HG03432 (cell line): ENCODE measurements around the gene NTN5.
A peak's percentile ranks its signal among the peaks of the same experiment; 100 is the strongest.
"Not testable (repeated sequence)": the region's sequence is repeated elsewhere in the genome, so short reads cannot be mapped to it uniquely, and the experiment has no call there.

Experiments
- ATAC-seq: cut with Tn5 transposase; IDR thresholded peaks from one replicate; pipeline ENCODE4 v1.9.1; 2021; ENCODE audit warnings: mild to moderate bottlenecking, moderate library complexity; ENCODE audit not compliant: unreplicated experiment

Gene NTN5

DNA sequence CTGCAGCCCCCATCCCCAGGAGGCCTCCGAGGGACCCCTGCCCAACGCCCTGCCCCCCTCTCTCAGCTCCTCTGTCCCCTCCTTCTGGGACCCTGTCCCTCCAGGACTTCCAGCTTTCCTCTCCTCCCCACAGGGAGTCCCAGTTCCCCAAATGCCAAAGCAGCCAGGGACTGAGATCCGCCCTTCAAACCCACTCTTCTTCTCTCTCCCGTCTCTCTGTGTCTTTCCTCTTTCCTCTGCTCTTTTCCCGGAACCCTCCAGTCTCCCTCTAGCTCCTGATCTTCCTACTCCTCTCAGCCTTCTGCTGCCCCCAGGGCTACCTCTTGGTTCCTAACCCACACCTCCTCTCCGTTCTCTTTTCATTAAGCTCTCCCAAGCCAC lies 27.2 kb downstream of the NTN5 start:
- no peak for ATAC-seq

DNA sequence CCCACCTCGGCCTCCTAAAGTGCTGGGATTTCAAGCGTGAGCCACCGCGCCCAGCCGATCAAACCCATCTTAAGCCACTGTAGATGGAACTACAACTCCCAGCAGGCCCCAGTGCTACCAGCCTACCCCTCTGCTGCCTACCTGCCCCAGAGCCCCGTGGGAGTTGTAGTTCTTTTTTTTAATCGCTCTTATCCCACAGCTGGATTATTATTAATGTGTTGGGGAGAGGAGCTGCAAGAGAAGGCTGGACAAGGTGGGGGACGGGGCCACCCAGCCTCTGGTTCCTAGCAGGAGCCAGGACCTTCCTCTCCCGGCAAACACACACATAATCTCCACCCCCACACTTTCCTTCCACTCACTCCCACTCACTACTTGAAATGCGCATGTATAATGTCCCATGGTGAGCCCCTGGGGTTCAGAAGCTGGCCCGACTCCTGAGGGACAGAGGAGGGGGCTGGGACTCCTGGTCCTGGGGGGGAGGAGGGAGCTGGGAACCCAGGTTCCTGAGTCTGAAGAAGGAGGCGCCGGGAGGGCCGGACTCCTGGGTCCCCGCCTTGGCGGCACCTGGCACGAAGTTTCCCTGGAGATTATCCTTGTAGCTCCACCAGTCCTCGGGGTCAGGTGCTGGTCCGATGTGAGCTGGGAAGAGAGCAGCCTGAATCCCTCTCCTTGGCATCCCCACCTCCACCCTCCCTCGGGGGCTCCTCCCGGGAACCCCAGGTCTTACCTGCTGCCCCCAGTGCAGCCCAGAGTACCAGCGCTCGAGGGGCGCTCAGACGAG lies 27.8 kb downstream of the NTN5 start:
- ATAC-seq, result no peak

DNA sequence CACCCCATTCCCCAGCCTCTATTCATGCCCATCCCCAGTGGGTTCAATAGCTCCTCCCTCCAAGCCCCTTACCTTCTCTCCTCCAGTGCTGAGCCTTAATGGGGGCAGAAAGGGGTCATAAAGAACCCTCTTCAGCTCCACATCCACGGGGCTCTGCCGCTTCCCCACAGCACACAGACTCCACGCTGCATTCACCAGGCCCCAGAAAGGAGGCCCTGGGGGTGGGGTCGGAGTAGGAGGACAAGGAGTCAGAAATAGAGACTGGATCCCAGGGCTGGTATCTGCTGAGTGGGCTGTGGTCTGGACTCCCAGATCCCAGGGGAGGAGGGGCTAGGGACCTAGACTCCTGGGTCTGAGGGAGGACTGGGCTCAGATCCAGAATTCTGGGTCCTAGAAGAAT lies 28.5 kb downstream of the NTN5 start:
- no peak for ATAC-seq

DNA sequence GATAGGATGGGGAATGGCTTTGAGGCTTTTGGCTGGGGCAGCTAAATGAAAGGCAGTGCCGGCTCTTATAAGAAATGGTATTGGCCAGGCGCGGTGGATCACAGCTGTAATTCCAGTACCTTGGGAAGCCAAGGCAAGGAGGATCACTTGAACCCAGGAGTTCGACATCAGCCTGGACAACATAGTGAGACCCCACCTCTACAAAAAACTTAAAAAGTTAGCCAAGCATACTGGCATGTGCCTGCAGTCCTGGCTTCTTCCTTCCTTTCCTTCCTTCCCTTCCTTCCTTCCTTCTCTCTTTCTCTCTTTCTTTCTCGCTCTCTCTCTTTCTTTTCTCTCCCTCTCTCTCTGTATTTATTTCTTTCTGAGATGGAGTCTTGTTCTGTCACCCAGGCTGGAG lies 30.0 kb downstream of the NTN5 start:
- no peak for ATAC-seq

DNA sequence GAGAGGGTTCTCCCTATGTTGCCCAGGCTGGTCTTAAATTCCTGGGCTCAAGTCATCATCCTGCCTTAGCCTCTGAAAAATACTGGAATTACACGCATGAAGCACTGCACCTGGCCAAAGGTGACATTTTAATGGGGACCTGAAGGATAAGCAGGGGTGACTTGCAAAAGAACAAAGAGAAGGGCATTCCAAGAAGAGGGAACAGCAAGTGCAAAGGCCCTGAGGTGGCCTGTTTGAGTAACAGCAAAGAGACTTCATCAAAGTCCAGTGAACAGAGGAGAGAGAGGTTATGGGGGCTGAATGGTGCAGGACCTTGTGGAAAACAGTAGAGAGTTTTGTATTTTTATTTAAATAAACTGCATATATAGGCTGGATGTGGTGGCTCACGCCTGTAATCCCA lies 31.0 kb downstream of the NTN5 start:
- no peak for ATAC-seq

DNA sequence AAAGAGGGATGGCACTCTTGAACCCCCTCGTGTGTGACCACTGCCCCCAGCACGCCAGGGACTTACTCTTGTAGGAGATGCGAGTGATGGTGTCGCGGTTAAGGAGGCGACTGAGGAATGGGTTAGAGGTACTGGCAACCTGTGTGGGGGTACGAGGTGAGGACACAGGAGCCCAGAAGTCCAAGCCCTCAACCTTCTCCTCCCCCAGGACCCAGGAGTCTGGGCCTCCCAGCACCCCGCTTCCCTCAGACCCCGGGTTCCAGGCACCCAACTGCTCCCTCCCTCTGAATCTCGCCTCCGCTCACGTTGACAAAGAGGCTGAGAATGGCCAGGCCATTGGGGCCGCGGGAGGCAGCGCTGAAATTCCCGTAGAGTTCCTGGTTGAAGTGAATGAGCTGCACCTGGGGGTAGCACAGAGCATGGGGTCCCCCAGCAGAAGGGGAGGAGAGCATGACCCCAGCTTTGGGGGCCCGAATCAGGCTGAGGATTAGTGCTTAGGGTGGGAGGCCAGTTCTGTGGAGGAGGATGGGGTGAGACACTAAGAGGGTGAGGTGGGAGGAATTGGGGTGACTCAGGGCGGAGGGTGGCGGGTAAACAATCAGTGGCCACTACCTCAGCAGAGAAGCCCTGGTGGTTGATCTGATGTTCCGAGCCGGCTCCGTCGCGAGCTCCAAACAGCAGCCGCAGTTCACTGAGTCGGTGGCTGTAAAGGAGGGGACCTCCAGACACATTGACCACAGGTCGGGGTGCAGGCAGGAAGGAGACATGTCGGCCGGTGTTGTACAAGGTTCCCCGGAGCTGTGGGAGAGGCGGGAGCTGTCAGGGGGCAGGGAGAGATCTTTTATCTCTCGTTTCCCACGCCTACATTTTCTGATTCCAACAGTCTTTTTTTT lies 33.1 kb downstream of the NTN5 start:
- ATAC-seq, result no peak

DNA sequence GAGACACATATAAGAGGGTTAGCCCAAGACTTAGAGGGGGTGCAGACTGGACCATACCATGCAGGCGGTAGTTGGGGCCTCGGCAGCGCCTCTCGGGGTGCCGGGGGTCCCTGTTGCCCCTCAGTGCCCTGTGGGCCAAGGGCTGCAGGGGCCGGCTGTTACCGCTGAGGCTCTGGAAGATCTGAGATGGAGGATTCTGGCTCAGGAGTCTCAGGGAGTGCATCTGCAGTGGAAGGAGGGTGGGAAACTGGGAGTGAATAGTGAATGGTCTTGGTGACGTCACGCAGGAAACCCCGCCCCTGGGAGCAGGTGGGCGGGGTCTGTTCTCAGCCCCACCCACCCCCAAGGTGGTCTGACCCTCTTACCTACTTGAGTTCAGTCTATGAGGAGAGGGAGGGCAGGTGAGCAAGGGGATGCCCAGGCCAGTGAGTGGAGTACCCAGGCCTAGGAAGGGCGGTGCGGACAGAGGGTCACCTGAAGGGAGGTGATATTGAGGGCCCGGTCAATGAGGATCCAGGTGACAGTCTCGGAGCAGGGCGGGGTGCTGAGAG lies 33.9 kb downstream of the NTN5 start:
- ATAC-seq, result no peak

DNA sequence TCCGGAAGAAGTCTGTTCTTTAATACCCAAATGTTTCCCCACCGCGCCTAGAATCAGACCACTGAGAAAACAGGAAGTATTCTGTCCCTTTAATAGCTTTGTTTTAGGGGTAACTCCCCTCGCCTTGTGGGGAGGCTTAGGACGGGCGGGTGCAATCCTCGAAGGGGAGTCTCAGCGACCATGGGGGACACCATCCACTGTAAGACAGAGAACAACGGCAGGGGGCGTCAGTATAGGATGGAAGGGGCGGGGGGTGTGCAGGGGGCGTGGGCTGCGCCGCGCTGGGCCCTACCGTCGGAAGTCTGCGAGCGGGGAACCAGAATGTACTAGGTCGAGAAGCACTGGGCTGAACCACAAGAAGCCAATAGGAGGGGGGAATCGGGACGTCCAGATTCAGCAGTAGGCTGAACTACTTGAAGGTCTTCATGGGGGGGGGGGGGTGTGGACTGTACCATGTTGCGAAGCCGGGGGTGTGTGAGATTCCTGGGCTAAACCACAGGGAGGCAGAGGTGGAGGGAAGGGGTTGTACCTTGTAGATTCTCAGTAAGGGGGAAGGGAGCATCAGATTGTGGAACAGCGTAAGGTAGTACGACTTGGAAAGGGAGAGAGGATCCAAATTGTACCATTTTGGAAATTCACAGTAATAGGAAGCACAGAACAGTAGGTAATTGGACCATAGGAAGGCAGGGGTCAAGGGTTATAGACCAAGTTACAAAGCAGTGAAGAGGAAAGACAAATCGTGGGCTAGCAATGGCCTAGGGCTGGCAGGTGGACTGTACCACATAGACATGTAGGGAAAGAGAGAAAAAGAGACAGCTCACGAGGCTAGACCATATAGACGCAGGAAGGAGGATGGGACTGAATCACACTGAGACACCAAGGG lies 34.6 kb downstream of the NTN5 start:
- peak; percentile 13 for ATAC-seq

DNA sequence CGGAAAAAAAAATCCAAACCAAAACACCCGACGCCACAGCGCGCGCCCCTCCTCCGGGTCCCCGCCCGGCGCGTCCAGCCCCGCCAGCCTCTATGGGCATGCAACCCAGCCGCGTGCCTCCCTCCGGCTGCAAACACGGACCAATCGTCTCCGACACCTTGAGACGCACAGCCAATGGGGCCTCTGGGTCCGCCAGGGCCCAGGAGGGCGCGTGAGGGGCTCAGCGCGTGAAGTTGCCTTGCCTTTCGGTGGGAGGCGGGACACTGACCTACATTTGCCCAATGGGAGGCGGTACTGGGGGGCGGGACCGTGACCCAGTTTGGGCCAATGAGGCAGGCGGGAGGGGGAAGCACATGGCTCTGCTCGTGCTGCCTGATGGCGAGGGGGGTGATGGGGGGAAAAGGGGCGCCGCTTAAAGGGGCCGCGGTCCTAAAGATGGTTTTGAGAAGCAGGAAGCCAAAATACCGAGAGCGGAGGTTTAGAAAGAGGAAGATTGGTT lies 35.3 kb downstream of the NTN5 start:
- peak; percentile 75 for ATAC-seq

DNA sequence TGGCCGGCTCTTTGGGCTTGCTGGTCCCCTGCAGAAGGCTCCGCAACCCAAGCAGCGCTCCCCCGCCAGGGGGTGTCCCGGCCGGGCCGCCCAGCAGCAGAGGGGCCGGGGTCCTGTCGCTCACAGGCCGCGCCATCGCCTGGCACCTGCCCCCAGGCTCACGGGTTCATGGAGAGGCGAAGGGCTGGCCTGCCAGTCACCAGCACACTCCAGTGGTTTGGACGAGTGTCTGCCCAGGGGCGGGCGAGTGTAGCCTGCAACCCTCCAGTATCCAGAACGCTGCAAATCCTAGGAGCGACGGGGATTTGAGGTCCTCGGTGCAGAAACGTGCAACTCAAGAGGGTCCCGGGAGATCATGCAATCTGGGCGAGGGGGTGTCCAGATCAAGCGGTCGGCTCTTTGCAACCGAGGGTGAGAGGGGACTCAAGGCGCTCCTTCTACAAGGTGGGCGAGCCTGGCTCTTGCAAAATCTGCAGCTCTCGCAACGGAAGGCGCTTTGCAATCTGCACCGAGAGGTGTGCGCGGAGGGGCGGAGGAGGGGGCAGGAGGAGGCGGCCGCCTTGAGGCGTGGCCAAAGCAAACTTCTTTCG lies 35.9 kb downstream of the NTN5 start, which contains the start of gene DBP:
Gene DBP (minus strand): TSS at position 521 of the 590 bp plus-strand sequence. CDS start 385 bp downstream, at position 136.
- ATAC-seq, result peak; percentile 0

DNA sequence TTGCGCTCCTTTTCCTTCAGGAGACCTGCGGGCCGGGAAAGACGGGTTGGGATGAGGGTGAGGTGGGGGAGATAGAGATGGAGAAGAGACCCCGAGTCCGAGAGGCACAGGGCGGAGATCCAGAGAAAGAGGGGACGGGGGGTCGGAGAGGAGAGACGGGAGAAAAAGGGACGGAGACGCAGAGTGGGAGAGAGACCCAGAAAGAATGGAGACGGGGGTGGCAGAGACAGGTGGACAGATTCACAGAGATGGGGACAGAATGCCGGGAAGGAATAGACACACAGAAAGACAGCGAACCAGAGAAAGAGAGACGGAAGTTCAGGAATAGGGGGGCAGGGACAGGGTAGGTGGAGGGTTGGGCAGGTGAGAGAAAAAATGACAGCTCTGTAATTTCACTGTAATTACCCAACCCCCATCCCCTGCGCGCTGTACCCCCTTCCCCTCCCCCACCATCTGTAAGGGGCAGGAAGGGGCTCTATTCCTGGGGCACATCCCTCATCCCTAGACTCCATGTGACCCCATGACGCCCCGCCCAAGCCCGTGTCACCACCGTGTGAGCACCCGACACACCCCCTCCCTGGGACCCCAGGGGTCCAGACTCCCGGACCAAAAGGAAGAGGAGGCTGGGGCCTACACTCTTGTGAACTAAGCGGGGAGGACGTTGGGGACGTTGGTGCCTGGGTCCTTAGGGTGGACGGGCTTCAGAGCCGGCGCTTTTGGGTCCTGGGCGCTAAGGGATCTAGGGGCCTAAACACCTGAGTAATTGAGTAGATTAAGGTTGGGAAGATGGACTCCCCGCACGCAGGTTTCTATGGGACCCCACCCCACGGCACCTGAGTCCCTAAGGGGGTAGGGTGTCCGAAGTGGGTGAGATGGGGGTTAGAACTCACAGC lies 36.6 kb downstream of the NTN5 start:
- ATAC-seq, result no peak

DNA sequence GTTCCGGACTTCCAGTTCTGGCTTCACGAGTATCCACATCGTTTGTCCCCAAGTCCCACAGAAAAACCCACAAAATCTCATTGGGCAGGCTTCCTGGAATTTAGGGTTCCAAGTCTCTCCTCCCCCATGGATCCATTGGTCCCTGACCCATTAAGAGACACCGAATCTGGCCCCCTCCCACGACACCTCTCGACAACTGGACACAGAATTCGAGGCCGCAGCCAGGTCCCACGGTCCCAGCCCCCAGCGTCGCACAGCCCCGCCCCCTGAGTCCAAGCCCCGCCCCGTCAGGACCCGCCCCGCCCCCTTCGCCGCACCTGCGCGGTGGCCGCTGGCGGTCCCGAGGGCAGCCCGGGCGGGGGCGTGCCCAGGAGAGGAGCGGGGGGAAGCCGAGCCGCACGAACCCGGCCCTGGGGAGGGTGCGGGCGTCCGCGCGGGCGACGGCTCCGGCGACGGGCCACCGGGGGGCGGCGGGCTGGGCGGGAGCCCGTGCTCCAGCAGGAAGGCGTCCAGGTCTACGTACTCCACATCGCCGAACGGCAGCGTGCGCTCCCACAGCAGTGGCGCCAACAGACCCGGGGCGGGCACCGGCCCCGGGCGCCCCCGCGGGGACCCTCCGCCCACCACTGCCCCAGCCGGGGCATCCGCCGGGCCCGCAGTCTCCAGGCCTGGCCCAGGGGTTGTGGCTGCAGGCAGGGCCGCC lies 37.4 kb downstream of the NTN5 start:
- no peak for ATAC-seq

DNA sequence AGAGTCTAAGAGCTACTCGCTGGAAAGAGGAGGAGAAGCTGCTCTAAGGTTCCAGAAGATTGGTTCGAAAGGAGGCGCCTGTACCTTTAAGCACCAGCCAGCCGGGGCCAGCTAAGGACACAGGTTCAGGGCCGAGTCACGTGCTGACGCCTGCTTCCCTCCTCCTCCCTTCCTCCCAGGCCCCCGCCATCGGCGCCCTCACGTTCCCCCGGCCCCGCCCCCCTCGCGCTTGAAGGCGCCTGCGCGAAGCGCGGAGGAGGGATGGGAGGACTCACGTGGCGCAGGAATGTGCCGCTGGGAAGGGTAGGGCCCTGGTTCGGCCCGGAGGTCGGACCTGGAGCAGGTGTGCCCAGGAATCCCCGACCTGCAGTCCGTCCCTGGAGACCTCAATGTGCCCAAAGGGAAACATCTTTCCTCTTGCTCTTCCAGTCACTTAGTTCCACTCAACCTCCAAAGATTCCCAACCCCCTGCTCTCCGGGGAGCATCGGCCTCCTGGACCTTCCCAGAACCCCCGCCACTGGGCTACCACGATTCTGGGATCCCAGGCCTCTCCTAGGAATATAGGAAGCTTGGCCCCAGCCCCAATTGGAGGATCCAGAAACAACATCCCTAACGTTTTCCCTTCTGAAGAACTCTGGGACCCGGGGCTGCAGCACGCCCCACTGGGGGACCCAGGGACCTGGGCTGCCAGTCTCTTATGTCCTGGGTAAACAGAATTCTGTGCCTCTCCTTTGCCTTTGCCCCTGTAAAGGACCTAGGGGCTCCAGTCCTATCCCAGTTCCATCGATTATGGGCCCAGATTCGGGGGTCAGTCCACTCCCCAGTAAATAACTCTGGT lies 38.2 kb downstream of the NTN5 start:
- ATAC-seq, result peak; percentile 28

DNA sequence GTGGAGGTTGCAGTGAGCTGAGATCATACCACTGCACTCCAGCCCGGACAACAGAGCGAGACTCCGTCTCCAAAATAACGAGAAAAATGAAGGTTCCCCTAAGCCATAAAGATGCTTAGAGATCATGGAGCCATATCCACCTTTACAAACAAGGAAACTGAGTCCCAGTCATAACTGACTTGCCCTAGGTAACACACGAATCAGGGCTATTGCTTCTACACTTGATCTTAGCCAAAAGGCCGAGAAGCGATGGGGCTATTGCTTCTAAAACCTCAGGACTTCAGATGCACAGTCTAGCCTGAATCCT lies 38.8 kb downstream of the NTN5 start:
- no peak for ATAC-seq

DNA sequence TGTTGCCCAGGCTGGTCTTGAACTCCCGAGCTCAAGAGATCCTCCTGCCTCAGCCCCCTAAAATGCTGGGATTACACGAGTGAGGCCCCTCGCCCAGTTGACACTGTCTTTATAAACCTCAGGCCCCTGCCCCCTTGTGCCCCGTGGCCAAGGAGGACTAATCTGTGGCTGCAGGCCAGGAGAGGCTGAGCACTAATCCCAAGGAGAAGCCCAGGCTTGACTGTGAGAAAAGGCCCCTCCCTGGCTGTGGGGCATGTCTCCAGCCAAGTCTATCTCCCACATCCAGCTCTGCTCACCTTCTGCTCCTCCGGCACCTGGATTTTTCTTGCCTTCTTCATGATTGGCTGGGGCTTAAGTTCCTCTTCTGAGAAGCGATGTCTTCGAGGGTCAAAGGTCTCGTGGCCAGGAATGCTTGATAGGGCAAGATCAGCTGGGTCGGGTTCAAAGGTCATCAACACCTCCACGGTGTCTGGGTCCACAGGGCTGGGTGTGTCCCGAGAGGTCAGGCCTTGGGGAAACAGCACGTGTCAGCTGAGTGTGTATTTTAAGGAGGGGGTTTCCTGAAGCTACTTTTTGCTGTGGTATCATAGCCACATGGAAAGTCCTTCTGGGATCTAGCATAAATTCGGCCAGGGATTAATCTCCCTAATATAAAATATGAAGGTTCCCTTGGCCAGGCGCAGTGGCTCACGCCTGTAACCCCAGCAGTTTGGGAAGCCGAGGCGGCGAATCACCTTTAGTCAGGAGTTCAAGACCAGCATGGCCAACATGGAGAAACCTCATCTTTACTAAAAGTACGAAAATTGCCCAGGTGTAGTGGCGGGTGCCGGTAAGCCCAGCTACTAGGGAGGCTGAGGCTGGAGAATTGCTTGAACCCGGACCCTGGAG lies 39.4 kb downstream of the NTN5 start:
- no peak for ATAC-seq

DNA sequence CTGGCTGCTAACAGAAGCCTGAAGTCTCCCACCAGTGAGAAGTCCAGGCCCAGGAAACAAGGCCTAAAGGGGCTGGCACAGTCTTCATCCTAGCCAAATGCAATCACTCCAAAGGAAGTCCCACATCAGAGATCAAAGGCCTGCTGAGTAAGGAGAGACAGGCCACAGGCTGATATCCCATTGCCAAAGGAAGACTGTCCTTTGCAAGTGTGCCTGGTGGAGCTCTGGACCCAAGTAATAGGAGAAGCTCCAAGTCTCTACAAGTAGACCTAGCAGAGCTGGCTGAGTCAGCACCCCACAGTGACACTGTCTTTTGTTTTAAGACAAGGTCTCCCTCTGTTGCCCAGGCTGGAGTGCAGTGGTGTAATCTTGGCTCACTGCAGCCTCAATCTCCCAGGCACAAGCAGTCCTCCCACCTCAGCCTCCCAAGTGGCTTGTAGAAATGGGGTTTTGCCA lies 40.1 kb downstream of the NTN5 start:
- no peak for ATAC-seq

DNA sequence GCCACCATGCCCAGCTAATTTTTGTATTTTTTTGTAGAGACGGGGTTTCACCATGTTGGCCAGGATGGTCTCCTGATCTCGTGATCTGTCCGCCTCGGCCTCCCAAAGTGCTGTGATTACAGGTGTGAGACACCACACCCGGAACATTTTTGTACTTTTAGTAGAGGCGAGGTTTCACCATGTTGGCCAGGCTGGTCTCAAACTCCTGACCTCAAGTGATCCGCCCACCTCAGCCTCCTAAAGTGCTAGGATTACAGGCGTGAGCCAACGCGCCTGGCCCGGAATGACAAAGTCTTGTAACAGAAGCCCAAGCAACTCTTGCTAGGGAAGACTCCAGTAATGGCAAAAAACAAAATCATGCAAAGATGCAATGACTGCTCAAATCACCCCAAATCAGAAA lies 40.5 kb downstream of the NTN5 start:
- not testable (repeated sequence) for ATAC-seq
